22Rv1 (cell line): Measurements from ENCODE around the gene CORO6.

Source experiments
- ZFX ChIP-seq: fragments of 450-650 bp; IDR thresholded peaks from 2 replicates; pipeline ENCODE4 v1.6.1; 2017; ENCODE audit warnings: antibody characterized with exemption, borderline replicate concordance
- TF ChIP-seq, protein P1 (sequence below): fragments of 450-650 bp; IDR thresholded peaks from 2 replicates; pipeline ENCODE4 v1.5.1; 2017; ENCODE audit warnings: mild to moderate bottlenecking

- TF ChIP-seq, protein P1, sequence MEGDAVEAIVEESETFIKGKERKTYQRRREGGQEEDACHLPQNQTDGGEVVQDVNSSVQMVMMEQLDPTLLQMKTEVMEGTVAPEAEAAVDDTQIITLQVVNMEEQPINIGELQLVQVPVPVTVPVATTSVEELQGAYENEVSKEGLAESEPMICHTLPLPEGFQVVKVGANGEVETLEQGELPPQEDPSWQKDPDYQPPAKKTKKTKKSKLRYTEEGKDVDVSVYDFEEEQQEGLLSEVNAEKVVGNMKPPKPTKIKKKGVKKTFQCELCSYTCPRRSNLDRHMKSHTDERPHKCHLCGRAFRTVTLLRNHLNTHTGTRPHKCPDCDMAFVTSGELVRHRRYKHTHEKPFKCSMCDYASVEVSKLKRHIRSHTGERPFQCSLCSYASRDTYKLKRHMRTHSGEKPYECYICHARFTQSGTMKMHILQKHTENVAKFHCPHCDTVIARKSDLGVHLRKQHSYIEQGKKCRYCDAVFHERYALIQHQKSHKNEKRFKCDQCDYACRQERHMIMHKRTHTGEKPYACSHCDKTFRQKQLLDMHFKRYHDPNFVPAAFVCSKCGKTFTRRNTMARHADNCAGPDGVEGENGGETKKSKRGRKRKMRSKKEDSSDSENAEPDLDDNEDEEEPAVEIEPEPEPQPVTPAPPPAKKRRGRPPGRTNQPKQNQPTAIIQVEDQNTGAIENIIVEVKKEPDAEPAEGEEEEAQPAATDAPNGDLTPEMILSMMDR, result no peak
- no peak for TF ChIP-seq ZFX
These were observed 19.5 kb downstream of the CORO6 start for GRCh38 chr17:29603109-29603674.
